ENCODE results near the gene ELMO2. TPM values are rescaled to one million over a fixed set of nuclear protein-coding genes. Genes with fewer than 3 reads are reported as not detected.

The ELMO2 gene
- total RNA-seq, 2 donors from 2014 or later: 50.8 to 57.0 TPM

GRCh38 chr20:46415773-46416172 lies 9.4 kb upstream of the ELMO2 start:
- H3K36me3 Mint-ChIP-seq: peaks cover 0 to 9% of the 10 kb centered on the region in 2 donors
- DNase-seq (ENCODE audit: low spot score in 2 of 2) (no peak), ATAC-seq (no peak)
- no peak overlapping the region for H3K27ac Mint-ChIP-seq
- H3K9me3 Mint-ChIP-seq: no peaks in the 10 kb centered on the region

GRCh38 chr20:46414608-46415007 lies 8.2 kb upstream of the ELMO2 start:
- H3K36me3 Mint-ChIP-seq: peaks cover 0 to 9% of the 10 kb centered on the region in 2 donors
- ATAC-seq (no peak), DNase-seq (ENCODE audit: low spot score in 2 of 2) (no peak)
- no peak overlapping the region for H3K27ac Mint-ChIP-seq
- no peaks in the 10 kb centered on the region for H3K9me3 Mint-ChIP-seq

- H3K9me3 Mint-ChIP-seq: no peaks in the 10 kb centered on the region
- no peak overlapping the region for H3K27ac Mint-ChIP-seq
- H3K36me3 Mint-ChIP-seq: peaks cover 0 to 3% of the 10 kb centered on the region in 2 donors
- no peak for DNase-seq (ENCODE audit: low spot score in 2 of 2)
- ATAC-seq: no peak
Observed at GRCh38 chr20:46411637-46412036, 5.2 kb upstream of the ELMO2 start.

GRCh38 chr20:46408281-46408731 lies 1.9 kb upstream of the ELMO2 start:
- Mint-ChIP-seq H3K27ac (no peak overlapping the region), H3K36me3 (peaks cover 6 to 8% of the 10 kb centered on the region in 2 donors), H3K9me3 (no peaks in the 10 kb centered on the region)

GRCh38 chr20:46407671-46407996 lies 1.2 kb upstream of the ELMO2 start:
- Mint-ChIP-seq H3K27ac (peak overlapping the region; percentile 65 to 94), H3K9me3 (no peaks in the 10 kb centered on the region), H3K36me3 (peaks cover 6 to 8% of the 10 kb centered on the region in 2 donors)
- no peak for ATAC-seq
- DNase-seq (ENCODE audit: low spot score in 2 of 2): no peak

More at GRCh38 chr20:46408281-46408731, 1.9 kb upstream of the ELMO2 start:
- ATAC-seq (no peak), DNase-seq (ENCODE audit: low spot score in 2 of 2) (no peak)

GRCh38 chr20:46406986-46407670 lies 713 bp upstream of the ELMO2 start:
- ATAC-seq (peak; percentile 72 to 81), DNase-seq (ENCODE audit: low spot score in 2 of 2) (peak; percentile 79 to 91)
- H3K36me3 Mint-ChIP-seq: peaks cover 6 to 8% of the 10 kb centered on the region in 2 donors
- H3K27ac Mint-ChIP-seq: peak overlapping the region; percentile 94
- no peaks in the 10 kb centered on the region for H3K9me3 Mint-ChIP-seq

GRCh38 chr20:46402331-46402811 lies 4.0 kb downstream of the ELMO2 start:
- DNase-seq (ENCODE audit: low spot score in 2 of 2) (no peak), ATAC-seq (no peak)
- peaks cover 6 to 9% of the 10 kb centered on the region in 2 donors for H3K36me3 Mint-ChIP-seq
- H3K27ac Mint-ChIP-seq: peak overlapping the region; percentile 61 to 76
- H3K9me3 Mint-ChIP-seq: no peaks in the 10 kb centered on the region

- H3K27ac Mint-ChIP-seq: peak overlapping the region; percentile 76 to 82
- peak in 1 of 2 donors; percentile 18 for ATAC-seq
- no peak for DNase-seq (ENCODE audit: low spot score in 2 of 2)
- H3K9me3 Mint-ChIP-seq: no peaks in the 10 kb centered on the region
- peaks cover 6 to 13% of the 10 kb centered on the region in 2 donors for H3K36me3 Mint-ChIP-seq
Observed at GRCh38 chr20:46401478-46401860, 4.9 kb downstream of the ELMO2 start.

GRCh38 chr20:46400828-46401477 lies 5.5 kb downstream of the ELMO2 start:
- Mint-ChIP-seq H3K36me3 (peaks cover 6 to 13% of the 10 kb centered on the region in 2 donors), H3K9me3 (no peaks in the 10 kb centered on the region), H3K27ac (peak overlapping the region; percentile 76 to 82)
- ATAC-seq: peak; percentile 83 to 87
- peak in 1 of 2 donors; percentile 26 for DNase-seq (ENCODE audit: low spot score in 2 of 2)

GRCh38 chr20:46400253-46400652 lies 6.2 kb downstream of the ELMO2 start:
- H3K27ac Mint-ChIP-seq: peak overlapping the region; percentile 76 to 82
- DNase-seq (ENCODE audit: low spot score in 2 of 2): no peak
- no peak for ATAC-seq
- H3K9me3 Mint-ChIP-seq: no peaks in the 10 kb centered on the region
- peaks cover 5 to 10% of the 10 kb centered on the region in 2 donors for H3K36me3 Mint-ChIP-seq

GRCh38 chr20:46399401-46399800 lies 7.0 kb downstream of the ELMO2 start:
- Mint-ChIP-seq H3K36me3 (peaks cover 0 to 5% of the 10 kb centered on the region in 2 donors), H3K27ac (peak overlapping the region; percentile 7 to 16), H3K9me3 (no peaks in the 10 kb centered on the region)
- ATAC-seq (no peak), DNase-seq (ENCODE audit: low spot score in 2 of 2) (no peak)

- Mint-ChIP-seq H3K36me3 (peaks cover 0 to 5% of the 10 kb centered on the region in 2 donors), H3K27ac (no peak overlapping the region), H3K9me3 (no peaks in the 10 kb centered on the region)
- ATAC-seq (no peak), DNase-seq (ENCODE audit: low spot score in 2 of 2) (no peak)
Observed at GRCh38 chr20:46398963-46399362, 7.5 kb downstream of the ELMO2 start.

GRCh38 chr20:46396052-46396740 lies 10.2 kb downstream of the ELMO2 start:
- Mint-ChIP-seq H3K27ac (no peak overlapping the region), H3K36me3 (peaks cover 0 to 11% of the 10 kb centered on the region in 2 donors), H3K9me3 (no peaks in the 10 kb centered on the region)
- no peak for DNase-seq (ENCODE audit: low spot score in 2 of 2)
- no peak for ATAC-seq

GRCh38 chr20:46394872-46395760 lies 11.3 kb downstream of the ELMO2 start:
- no peak overlapping the region for H3K27ac Mint-ChIP-seq
- no peak for ATAC-seq
- H3K36me3 Mint-ChIP-seq: peaks cover 7 to 11% of the 10 kb centered on the region in 2 donors
- no peak for DNase-seq (ENCODE audit: low spot score in 2 of 2)
- no peaks in the 10 kb centered on the region for H3K9me3 Mint-ChIP-seq

- DNase-seq (ENCODE audit: low spot score in 2 of 2): no peak
- ATAC-seq: no peak
- no peaks in the 10 kb centered on the region for H3K9me3 Mint-ChIP-seq
- no peak overlapping the region for H3K27ac Mint-ChIP-seq
- peaks cover 7 to 11% of the 10 kb centered on the region in 2 donors for H3K36me3 Mint-ChIP-seq
Observed at GRCh38 chr20:46393967-46394366, 12.4 kb downstream of the ELMO2 start.

- H3K27ac Mint-ChIP-seq: no peak overlapping the region
- no peaks in the 10 kb centered on the region for H3K9me3 Mint-ChIP-seq
- peaks cover 16 to 17% of the 10 kb centered on the region in 2 donors for H3K36me3 Mint-ChIP-seq
- ATAC-seq (no peak), DNase-seq (ENCODE audit: low spot score in 2 of 2) (no peak)
Observed at GRCh38 chr20:46388937-46389336, 17.5 kb downstream of the ELMO2 start.
